NCI-H2171 treated with DMSO at 0.1 percent for 48 hours (cell line): ENCODE results near the gene XAB2.

Source experiments
- DNase-seq: peaks from one replicate; lab custom pipeline; 2025; lab: John Stamatoyannopoulos, UW

Gene XAB2

GRCh38 chr19:7611541-7612279 lies 17.6 kb downstream of the XAB2 start:
- DNase-seq: no peak

GRCh38 chr19:7610491-7611240 lies 18.7 kb downstream of the XAB2 start:
- no peak for DNase-seq

- no peak for DNase-seq
Observed at GRCh38 chr19:7607874-7608560, 21.3 kb downstream of the XAB2 start.

- no peak for DNase-seq
Observed at GRCh38 chr19:7607212-7607873, 22.0 kb downstream of the XAB2 start.

GRCh38 chr19:7606289-7606688 lies 23.1 kb downstream of the XAB2 start:
- no peak for DNase-seq

GRCh38 chr19:7605490-7606222 lies 23.7 kb downstream of the XAB2 start:
- DNase-seq: no peak

- DNase-seq: no peak
Observed at GRCh38 chr19:7603919-7604318, 25.4 kb downstream of the XAB2 start.

GRCh38 chr19:7602935-7603497 lies 26.3 kb downstream of the XAB2 start:
- no peak for DNase-seq

GRCh38 chr19:7602240-7602934 lies 27.0 kb downstream of the XAB2 start:
- DNase-seq: no peak

GRCh38 chr19:7600721-7601120 lies 28.6 kb downstream of the XAB2 start:
- no peak for DNase-seq

- DNase-seq: no peak
Observed at GRCh38 chr19:7598180-7598579, 31.2 kb downstream of the XAB2 start.

GRCh38 chr19:7597689-7598088 lies 31.7 kb downstream of the XAB2 start:
- DNase-seq: no peak

- no peak for DNase-seq
Observed at GRCh38 chr19:7596211-7596937, 33.0 kb downstream of the XAB2 start.

GRCh38 chr19:7595466-7596133 lies 33.7 kb downstream of the XAB2 start, which contains the start of gene CAMSAP3:
TSS of gene CAMSAP3 (plus strand) at chr19:7595863. CDS start at chr19:7596003, 140 bp downstream.
- peak; percentile 82 for DNase-seq

- DNase-seq: no peak
Observed at GRCh38 chr19:7590256-7590655, 39.1 kb downstream of the XAB2 start.

GRCh38 chr19:7589822-7590221 lies 39.5 kb downstream of the XAB2 start:
- no peak for DNase-seq

GRCh38 chr19:7582446-7582845 lies 46.9 kb downstream of the XAB2 start:
- DNase-seq: no peak

- no peak for DNase-seq
Observed at GRCh38 chr19:7579182-7579581, 50.2 kb downstream of the XAB2 start.

- no peak for DNase-seq
Observed at GRCh38 chr19:7578127-7578526, 51.2 kb downstream of the XAB2 start.
